ENCODE results near the gene CRIP1. TPM values are rescaled to one million over a fixed set of nuclear protein-coding genes. Genes with fewer than 3 reads are reported as not detected.
A peak's percentile ranks its signal among the peaks of the same experiment; 100 is the strongest.

Gene CRIP1
- total RNA-seq, 1 donor from 2014 or later: 112 TPM

- peak; percentile 72 for ATAC-seq
- peak; percentile 81 for DNase-seq (ENCODE audit: low spot score)
- intact Hi-C loops (cut with DNase I): no loop called here
These were observed 12.8 kb downstream of the CRIP1 start for GRCh38 chr14:105499256-105500035.

DNA sequence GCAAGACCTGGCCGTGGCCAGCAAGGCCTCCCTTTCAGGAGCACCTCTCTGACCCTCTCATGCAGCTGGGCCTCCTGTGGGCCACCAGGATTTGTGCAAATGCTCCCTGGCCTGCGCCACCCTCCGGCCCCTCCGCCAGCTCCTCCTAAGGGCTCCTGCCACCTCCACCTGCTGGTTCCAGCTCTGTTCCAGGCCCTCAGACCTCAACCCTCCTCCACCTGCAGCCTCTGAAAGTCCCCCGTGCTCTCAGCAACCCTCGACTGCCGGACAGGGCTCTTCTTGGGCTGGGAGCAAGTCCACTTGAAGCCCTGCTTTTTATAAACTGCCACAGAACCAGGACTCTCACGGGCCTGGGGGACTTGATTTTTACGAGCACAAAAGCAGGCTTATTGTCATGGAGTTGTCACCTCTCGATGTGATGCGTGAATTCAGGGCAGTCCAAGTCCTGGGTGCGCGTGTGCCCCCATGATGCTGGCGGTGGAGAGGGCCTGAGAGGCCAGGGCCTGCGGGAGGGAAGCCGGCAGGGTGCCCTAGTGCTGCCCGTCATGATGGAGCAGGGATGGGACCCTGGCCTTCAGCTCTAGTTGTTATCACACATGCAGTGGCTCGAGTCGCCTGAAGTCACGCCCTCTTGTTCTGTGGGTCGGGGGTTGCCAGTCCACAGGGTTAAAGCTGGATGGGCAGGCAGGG, 13.5 kb downstream of the CRIP1 start:
- ATAC-seq: no peak
- intact Hi-C loops (cut with DNase I): no loop called here
- DNase-seq (ENCODE audit: low spot score): no peak

- DNase-seq (ENCODE audit: low spot score) (no peak), ATAC-seq (no peak)
- intact Hi-C loops (cut with DNase I): no loop called here
These were observed 14.0 kb downstream of the CRIP1 start for GRCh38 chr14:105500726-105501101.

DNA sequence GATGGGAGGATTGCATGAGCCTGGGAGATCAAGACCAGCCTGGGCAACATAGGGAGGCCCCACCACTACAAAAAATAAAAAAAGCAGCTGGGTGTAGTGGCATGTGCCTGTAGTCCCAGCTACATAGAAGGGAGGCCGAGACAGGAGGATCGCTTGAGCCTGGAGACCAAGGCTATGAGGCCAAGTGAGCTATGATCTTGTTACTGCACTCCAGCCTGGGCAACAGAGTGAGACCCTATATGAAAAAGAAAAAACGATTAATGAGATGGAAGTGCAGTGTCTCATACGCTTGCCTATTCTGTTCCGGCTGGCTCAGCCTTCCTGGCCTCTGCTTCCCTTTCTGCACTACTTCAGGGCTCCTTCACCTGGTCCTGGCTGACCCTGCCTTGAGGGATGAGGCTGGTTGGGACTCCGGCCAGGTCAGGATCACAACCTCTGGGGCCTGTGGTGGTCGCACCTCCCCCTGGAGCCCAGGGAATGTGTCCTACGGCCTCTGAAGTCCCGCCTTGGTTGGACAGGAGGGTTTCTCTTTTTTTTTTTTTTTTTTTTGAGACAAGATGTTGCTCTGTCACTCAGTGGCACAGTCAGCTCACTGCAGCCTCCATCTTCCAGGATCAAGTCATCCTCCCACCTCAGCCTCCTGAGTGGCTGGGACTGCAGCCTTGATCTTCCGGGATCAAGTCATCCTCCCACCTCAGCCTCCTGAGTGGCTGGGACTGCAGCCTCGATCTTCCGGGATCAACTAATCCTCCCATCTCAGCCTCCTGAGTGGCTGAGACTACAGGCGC, 15.0 kb downstream of the CRIP1 start:
- intact Hi-C loops (cut with DNase I): no loop called here
- DNase-seq (ENCODE audit: low spot score) (no peak), ATAC-seq (no peak)

GRCh38 chr14:105502446-105503295, 16.0 kb downstream of the CRIP1 start:
- ATAC-seq (no peak), DNase-seq (ENCODE audit: low spot score) (no peak)
- intact Hi-C loops (cut with DNase I): no loop called here

GRCh38 chr14:105503296-105503640, 16.6 kb downstream of the CRIP1 start:
- DNase-seq (ENCODE audit: low spot score) (no peak), ATAC-seq (no peak)

GRCh38 chr14:105503935-105504692, 17.4 kb downstream of the CRIP1 start:
- intact Hi-C loops (cut with DNase I): no loop called here
- ATAC-seq (no peak), DNase-seq (ENCODE audit: low spot score) (no peak)

More at GRCh38 chr14:105503296-105503640, 16.6 kb downstream of the CRIP1 start:
- intact Hi-C loops (cut with DNase I): no loop called here

- no peak for ATAC-seq
- DNase-seq (ENCODE audit: low spot score): no peak
- intact Hi-C loops (cut with DNase I): no loop called here
These were observed 18.4 kb downstream of the CRIP1 start for GRCh38 chr14:105505101-105505500.

DNA sequence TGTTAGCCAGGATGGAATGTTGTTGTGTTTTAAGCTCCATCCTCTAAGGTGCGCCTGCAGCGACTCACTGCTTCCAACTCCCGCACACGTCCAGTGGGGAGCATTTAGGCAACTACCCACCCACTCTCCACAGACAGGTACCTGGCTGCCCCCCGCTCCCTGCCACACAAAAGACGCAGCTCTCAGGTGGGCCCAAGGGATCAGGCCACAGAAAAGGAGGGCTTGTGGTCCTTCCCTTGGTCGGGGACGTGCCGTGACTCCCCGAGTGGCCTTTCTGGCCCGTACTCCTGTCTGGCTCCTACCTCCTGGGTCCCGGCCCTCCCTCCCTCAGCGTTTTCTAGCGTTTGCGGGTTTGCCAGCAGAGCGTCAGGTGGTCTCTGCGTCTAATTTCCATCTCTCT, 20.6 kb downstream of the CRIP1 start:
- intact Hi-C loops (cut with DNase I): no loop called here
- DNase-seq (ENCODE audit: low spot score) (no peak), ATAC-seq (no peak)

DNA sequence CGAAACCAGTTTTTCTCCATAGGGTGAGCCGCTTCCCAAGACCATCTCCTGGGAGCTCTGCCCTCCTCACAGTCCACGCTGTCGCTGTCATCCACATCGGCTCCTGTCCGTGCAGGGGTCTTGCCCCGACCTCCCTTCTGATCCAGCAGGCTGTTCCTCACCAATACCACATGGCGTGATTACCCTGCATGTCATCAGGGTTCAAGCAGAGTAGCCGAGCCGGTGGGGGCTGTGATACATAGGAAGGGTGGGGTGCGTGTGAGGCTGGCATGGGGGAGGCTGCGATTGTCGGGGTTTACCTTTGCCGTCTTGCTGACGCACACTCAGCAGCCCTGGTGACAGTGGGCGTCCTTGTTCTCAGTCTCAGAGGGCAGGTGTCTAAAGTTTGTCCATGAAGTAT, 21.4 kb downstream of the CRIP1 start:
- DNase-seq (ENCODE audit: low spot score) (no peak), ATAC-seq (no peak)
- intact Hi-C loops (cut with DNase I): no loop called here

DNA sequence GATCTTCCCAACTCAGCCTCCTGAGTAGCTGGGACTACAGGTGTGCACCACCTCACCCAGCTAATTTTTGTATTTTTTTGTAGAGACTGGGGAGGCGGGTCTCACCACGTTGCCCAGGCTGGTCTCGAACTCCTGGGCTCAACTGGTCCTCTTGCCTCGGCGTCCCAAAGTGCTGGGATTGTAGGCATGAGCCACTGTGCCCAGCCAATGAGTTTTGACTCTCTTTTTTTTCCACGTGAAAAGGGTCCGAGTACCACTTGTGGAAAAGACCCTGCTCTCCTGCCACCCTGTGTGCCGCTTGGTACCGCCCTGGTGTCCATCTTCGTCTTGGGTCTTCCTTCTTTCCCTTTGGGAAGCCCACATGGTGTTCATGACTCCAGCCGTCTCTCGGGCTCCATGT, 21.9 kb downstream of the CRIP1 start:
- ATAC-seq (no peak), DNase-seq (ENCODE audit: low spot score) (no peak)
- intact Hi-C loops (cut with DNase I): no loop called here

DNA sequence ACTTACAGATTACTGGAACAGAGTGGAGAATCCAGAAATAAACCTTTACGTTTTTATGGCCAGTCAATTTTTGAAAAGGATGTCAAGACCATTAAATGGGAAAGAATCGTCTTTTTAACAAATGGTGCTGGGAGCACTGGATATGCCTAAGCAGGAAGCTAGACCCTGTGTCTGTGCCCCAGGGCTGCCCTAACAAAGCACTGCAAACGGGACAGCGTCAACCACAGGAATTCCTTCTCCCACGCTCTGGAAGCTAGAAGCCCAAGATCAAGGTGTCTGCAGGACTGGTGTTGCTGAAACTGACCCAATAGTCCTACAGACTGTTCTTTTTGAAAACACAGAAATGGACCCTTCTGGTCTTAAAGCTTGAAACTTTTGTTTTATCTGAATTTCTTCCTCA, 30.4 kb downstream of the CRIP1 start:
- intact Hi-C loops (cut with DNase I): no loop called here
- no peak for ATAC-seq
- DNase-seq (ENCODE audit: low spot score): no peak

GRCh38 chr14:105519946-105520698, 33.4 kb downstream of the CRIP1 start:
- intact Hi-C loops (cut with DNase I): no loop called here
- DNase-seq (ENCODE audit: low spot score) (no peak), ATAC-seq (no peak)

DNA sequence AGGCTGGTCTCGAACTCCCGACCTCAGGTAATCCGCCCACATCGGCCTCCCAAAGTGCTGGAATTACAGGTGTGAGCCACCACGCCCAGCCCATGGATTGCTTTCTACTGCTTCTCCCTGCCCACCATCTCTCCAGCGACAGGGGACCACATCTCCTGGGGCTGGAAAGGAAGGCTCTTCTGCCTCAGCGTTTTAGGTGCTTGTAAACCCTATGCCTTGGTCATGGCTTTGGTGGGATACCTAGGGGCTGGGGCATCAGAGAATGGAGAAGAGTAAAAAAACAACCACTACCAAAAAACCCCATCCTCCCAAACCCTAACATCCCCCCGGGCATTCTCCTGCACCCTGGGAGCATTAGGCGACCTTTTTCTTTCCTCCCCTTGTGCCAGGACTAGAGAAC, 38.6 kb downstream of the CRIP1 start:
- ATAC-seq: no peak
- intact Hi-C loops (cut with DNase I): no loop called here
- no peak for DNase-seq (ENCODE audit: low spot score)

- intact Hi-C loops (cut with DNase I): no loop called here
- DNase-seq (ENCODE audit: low spot score): no peak
- ATAC-seq: peak; percentile 5
These were observed 39.4 kb downstream of the CRIP1 start, which contains the start of gene TMEM121 for GRCh38 chr14:105525861-105526775. Gene TMEM121, plus strand, starts transcription at chr14:105526583. Its CDS starts 2,252 bp downstream, at chr14:105528835.

- no peak for DNase-seq (ENCODE audit: low spot score)
These were observed 40.2 kb downstream of the CRIP1 start for GRCh38 chr14:105526776-105527380.

More at GRCh38 chr14:105526776-105527380, 40.2 kb downstream of the CRIP1 start:
- intact Hi-C loops (cut with DNase I): no loop called here
- ATAC-seq: peak; percentile 11

Measured in sciatic nerve (tissue), 2 donors.